ENCODE measurements around the gene HYAL1.

The HYAL1 gene, protein sequence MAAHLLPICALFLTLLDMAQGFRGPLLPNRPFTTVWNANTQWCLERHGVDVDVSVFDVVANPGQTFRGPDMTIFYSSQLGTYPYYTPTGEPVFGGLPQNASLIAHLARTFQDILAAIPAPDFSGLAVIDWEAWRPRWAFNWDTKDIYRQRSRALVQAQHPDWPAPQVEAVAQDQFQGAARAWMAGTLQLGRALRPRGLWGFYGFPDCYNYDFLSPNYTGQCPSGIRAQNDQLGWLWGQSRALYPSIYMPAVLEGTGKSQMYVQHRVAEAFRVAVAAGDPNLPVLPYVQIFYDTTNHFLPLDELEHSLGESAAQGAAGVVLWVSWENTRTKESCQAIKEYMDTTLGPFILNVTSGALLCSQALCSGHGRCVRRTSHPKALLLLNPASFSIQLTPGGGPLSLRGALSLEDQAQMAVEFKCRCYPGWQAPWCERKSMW

GRCh38 chr3:50303013-50303815 lies at the start of gene HYAL1:
Gene HYAL1 (minus strand): TSS chr3:50303574. CDS start chr3:50302956, 618 bp downstream.
- no peak for FAIRE-seq

DNA sequence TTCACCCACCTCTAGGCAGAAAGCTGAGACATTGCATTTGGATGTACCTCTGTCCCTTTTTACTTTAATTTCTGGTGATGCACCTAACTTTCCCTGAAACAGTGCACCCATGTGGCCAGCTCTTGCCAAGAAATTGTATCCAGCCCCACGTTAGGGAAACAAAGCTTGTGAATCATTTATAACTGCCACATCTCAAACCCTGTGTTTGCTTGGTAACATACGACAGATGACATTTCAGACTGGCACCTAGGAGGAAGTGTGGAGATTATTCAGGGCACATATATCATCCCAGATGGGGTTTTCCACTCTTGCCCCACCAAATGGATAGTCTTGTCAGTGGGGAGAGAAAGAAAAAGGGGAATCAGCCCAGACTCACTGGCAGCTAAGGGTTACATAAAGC lies 49.4 kb upstream of the HYAL1 start:
- FAIRE-seq, result no peak

DNA sequence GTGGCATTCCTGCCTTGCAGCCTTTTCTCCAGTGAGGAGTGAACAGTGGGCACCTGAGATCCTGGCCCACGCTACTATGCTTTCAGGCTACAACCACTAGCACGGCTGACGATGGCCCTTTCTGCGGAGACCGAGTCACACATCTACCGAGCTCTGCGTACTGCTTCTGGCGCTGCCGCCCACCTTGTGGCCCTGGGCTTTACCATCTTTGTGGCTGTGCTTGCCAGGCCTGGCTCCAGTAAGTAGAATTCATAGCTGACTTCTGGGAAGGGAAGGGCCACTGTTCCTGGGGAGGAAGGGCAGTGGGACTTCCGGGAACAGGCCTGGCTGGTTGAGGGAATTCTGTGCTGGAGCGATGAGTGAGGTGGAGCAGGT lies 47.9 kb upstream of the HYAL1 start:
- FAIRE-seq, result no peak

- no peak for FAIRE-seq
Measured at GRCh38 chr3:50350527-50351322, 47.4 kb upstream of the HYAL1 start, which contains the start of the genes CYB561D2 and NPRL2. Gene CYB561D2 (plus strand): TSS chr3:50350862. CDS start chr3:50351434, 572 bp downstream. Gene NPRL2 (minus strand): TSS chr3:50350775. CDS start chr3:50350652, 123 bp downstream.

DNA sequence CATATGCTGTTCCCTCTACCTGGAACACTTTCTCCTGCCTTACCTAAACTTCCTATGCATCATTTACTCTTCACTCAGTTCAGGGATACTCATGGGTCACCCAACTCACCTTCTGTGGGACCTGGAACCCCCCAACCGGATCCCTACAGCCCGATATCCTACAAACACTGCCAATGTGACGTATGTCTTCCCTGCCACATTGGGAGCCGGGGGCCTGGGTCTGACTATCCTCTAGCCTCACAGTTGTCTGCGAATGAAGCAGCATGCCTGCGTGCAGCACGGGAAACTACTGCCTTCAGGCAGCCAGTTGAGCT lies 46.8 kb upstream of the HYAL1 start:
- no peak for FAIRE-seq

DNA sequence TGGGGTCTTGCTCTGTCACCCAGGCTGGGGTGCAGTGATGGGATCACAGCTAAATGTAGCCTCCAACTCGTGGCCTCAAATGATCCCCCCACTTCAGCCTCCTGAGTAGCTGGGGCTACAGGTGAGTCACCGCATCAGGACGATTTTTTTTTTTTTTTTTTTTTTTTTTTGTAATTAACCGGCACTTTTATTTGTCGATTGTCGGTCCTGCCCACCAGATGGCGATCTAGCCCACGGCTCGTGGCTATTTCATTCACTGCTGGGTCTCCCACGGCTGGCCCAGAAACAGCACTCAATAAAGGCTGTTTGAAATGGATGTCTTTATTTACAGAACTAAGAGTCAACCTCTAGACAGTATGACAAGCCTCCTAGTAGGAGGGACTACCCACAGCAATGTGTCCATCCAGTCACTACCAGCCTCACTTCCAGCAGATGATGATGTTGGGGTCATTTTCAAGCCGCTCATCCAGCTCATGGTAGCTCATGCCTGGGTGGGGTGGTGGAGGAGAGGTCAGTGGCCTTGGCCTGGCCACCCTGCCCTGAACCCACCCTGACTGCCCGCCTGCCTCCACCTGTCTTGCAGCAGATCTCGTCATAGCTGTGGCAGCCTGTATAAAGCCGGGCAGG lies 43.9 kb upstream of the HYAL1 start:
- no peak for FAIRE-seq

- FAIRE-seq, result no peak
Measured at GRCh38 chr3:50345586-50346234, 42.3 kb upstream of the HYAL1 start, which contains the start of gene ZMYND10. Gene ZMYND10 (minus strand): TSS chr3:50345732. CDS start chr3:50345579, 153 bp downstream.

- FAIRE-seq, result no peak
Measured at GRCh38 chr3:50345008-50345407, 41.6 kb upstream of the HYAL1 start.

DNA sequence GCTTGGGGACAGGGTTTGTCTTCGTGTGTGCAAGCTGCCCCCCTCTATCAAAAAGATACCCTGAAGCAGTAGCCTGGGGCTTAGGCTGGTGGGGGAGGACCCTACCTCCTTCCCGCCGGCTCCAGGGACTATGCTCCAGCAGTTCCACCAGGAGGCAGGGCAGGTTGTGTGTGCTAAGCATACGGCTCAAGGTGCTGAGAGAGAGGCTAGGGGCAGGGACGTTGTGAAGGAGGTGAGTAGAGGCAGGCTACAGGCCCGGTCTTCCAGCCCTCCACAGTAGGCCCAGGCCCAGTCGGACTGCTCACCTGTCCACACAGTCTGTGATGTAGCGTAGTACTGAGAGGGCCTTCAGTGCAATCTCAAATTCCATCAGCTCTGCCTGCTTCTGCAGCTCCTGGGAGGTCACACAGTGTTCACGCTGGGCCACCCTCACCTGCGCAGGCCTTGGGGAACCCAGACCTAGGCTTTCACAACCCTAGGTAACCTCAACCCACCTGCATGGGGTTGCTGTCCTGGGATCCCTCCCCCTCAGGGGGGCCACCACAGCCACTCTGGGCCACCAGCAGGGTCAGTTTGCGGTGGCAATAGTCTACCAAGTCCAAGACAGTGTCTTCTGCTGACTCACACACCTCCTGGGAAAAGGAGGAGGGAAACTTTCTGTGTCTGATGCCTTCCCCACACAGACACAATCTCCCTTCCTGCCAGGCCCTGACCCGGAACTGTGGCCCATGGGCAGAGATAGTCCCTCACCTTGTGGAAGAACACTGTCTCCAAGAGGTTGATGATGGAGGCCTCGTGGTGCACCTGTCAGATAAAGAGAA lies 39.6 kb upstream of the HYAL1 start:
- FAIRE-seq, result no peak

- no peak for FAIRE-seq
Measured at GRCh38 chr3:50341996-50342650, 38.7 kb upstream of the HYAL1 start.

GRCh38 chr3:50341537-50341936 lies 38.2 kb upstream of the HYAL1 start:
- no peak for FAIRE-seq

GRCh38 chr3:50340448-50341329 lies 37.3 kb upstream of the HYAL1 start, which contains the start of gene RASSF1:
Gene RASSF1 (minus strand): TSS chr3:50340836. CDS start chr3:50340805, 31 bp downstream.
- FAIRE-seq, result no peak

DNA sequence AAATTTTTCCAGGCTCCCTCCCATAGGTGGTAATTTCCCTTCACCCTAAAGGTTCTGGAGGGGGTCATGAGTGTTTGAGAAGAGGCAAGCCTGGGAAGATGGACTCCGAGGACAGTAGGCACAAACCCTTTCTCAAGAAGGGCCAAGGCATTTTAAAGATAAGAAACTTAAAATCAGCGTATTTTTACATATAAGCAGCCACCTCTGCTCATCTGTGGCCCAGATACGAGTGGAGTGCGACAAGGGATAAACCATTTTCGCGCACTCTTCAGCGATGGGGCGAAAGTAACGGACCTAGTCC lies 36.7 kb upstream of the HYAL1 start:
- no peak for FAIRE-seq

- FAIRE-seq, result no peak
Measured at GRCh38 chr3:50339485-50340146, 36.2 kb upstream of the HYAL1 start.

GRCh38 chr3:50338965-50339364 lies 35.6 kb upstream of the HYAL1 start:
- FAIRE-seq, result no peak

DNA sequence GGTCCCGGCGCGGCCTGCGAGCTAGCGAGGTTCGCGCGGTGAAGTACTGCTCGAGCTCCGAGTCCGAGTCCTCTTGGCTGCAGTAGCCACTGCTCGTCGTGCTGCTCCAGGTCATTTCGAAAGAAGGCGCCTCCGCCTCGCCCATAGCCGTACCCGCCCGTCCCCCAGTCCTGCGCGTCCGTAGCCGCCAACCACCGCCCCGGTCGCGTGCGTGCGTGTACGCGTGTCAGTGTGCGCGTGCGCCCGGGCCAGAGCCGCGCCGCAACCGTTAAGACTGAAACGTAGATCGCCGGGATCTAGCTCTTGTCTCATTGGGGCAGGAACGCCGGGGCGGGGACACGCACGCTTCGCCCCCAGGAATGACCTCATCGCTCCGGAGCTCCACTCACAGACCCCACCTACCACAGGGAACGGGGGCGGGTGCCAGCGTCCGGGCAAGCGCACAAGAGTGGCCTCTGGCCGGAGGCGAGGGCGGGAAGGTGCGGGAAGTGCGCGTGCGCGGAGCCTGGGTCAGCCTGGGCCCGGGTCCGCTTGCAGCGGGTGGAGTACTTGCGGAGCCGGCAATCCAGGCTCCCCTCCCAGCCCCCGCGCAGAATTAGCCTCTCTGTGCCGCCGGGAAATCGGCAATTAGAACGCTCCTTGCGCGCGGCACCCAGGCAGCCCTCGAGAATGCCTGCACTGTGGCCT lies 33.9 kb upstream of the HYAL1 start:
- no peak for FAIRE-seq

DNA sequence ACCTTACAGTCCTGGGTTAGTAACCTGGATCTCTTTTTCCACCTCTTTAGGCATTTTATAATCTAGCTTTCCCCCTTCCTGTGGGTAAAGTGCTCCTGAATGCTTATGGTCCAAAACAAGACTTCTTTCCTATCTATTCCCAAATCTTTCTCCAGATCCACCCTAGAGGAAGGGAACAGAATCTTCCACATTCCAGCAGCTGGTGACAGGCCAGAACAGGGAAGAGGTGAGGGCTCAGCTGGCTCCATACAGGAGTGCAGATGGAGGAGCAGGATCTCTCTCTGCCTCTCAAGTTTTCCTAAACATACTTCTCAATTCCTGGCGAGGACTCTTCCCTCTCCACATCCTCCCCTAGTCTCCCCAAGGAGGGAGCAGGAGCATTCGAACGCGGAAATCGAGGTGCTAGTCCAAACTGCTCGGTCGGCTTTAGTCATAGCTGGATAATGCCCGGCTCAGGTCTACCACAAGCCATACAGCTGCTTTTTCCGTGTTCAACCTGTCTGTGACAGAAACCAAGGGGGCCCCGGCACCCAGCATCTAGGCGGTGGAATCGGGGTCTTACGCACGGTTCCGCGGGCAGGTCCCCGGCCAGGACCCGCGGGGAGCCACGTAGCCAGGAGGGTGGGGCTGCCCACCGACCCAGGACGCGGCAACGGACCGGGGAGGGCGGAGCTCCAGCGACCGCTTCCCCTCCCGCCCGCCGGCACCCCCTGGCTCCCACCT lies 33.2 kb upstream of the HYAL1 start:
- FAIRE-seq, result no peak

All from colon (tissue), 2 donors.